Measurements from ENCODE around the gene NTRK2. TPM values are rescaled to one million over a fixed set of nuclear protein-coding genes. Genes with fewer than 3 reads are reported as not detected.

The NTRK2 gene
- total and polyA plus RNA-seq, 3 donors from 2014 or later, result 5.3 to 10.8 (median 5.6) TPM

DNA sequence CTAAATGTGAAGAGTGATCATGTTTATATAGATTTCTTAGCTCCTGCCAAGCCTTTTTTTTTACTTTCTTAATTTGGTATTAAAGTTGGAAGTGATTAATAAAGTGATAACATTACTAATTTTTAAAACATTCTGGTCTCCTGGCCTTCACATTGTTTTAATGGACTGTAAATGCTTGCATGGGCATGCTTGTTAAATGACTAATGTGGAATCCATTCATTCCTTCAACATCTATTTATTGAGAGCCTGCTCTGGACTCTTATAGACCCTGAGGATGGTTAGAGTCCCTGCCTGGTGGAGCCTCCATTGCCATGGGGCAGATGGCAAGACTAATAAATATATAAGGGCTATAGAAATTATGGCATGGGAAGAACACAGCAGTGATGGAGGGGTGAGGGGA lies 103.5 kb downstream of the NTRK2 start:
- Histone ChIP-seq H3K4me3 (no peak overlapping the region), H3K4me1 (no peaks in the 10 kb centered on the region), H3K27me3 (no peaks in the 10 kb centered on the region), H3K36me3 (ENCODE audit: low read depth, missing control alignments) (no peaks in the 10 kb centered on the region), H3K27ac (no peak overlapping the region), H3K9me3 (no peaks in the 10 kb centered on the region)
- TF ChIP-seq, protein P1, sequence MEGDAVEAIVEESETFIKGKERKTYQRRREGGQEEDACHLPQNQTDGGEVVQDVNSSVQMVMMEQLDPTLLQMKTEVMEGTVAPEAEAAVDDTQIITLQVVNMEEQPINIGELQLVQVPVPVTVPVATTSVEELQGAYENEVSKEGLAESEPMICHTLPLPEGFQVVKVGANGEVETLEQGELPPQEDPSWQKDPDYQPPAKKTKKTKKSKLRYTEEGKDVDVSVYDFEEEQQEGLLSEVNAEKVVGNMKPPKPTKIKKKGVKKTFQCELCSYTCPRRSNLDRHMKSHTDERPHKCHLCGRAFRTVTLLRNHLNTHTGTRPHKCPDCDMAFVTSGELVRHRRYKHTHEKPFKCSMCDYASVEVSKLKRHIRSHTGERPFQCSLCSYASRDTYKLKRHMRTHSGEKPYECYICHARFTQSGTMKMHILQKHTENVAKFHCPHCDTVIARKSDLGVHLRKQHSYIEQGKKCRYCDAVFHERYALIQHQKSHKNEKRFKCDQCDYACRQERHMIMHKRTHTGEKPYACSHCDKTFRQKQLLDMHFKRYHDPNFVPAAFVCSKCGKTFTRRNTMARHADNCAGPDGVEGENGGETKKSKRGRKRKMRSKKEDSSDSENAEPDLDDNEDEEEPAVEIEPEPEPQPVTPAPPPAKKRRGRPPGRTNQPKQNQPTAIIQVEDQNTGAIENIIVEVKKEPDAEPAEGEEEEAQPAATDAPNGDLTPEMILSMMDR (IDR thresholded peaks at IDR 0.05), result no peak
- no peak for TF ChIP-seq POLR2A (IDR thresholded peaks at IDR 0.05)
- intact Hi-C loops (cut with DNase I; ENCODE audit: low total_unique reads), result no loop called here
- no peak for DNase-seq

DNA sequence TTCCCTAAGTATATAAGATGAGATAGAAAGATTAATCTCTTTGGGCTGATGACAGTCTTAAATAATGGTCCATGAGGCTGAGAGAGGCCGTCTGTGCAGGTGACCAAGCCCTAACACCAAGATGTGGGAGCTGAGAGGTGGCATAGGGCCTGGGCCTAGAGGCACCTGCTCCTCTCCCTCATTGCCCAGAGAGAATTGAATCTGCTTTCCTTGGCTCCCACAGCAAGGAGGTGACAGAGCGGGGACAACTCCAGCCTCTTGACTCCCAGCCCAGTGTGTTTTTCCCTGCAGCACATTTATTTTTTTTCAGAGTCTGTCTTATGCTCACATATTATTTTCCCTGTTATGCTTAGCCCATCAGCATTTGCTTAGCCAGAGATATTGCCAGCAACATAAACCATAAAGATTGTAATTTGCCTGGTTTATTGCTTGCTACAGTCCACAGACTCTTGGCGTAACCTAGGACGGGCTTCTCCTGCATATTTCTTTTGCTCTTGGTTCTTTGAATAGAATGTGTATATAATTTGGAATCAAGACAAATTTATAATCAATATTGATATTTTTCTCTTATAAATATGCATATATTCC lies 105.6 kb downstream of the NTRK2 start:
- no peaks in the 10 kb centered on the region for H3K36me3 ChIP-seq (ENCODE audit: low read depth, missing control alignments)
- TF ChIP-seq, protein P1 (IDR thresholded peaks at IDR 0.05), result no peak
- no peak for TF ChIP-seq POLR2A (IDR thresholded peaks at IDR 0.05)
- intact Hi-C loops (cut with DNase I; ENCODE audit: low total_unique reads), result no loop called here

DNA sequence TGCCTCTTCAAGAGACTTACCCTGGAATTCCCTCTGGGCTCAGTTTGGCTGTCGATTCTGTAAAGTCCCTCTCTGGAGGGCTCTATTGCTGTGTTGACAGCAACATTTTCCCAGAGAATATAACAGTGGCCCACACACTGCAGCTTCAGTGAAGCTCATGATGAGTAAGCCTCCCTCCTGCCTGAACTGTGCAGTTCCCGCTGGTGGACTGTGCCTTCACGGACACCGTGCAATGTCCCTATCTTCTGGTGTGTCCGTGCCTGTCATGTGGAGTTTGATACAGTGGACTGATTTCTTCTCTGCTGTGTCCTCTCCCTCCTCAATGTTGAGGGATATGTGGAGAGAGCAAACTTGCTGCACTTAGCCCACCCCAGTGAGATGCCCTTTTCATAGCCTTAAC lies 109.0 kb downstream of the NTRK2 start:
- Histone ChIP-seq H3K4me1 (no peaks in the 10 kb centered on the region), H3K9me3 (no peaks in the 10 kb centered on the region), H3K36me3 (ENCODE audit: low read depth, missing control alignments) (no peaks in the 10 kb centered on the region), H3K4me3 (no peak overlapping the region), H3K27me3 (no peaks in the 10 kb centered on the region), H3K27ac (no peak overlapping the region)
- WGBS, 2 donors, result 72 to 76% methylated on average over 5 of the region's 5 CpGs
- DNase-seq, result no peak
- intact Hi-C loops (cut with DNase I; ENCODE audit: low total_unique reads), result no loop called here
- TF ChIP-seq, protein P1 (IDR thresholded peaks at IDR 0.05), result no peak
- TF ChIP-seq POLR2A (IDR thresholded peaks at IDR 0.05), result no peak

More for the DNA sequence above, 105.6 kb downstream of the NTRK2 start:
- no peaks in the 10 kb centered on the region for H3K9me3 ChIP-seq
- no peak overlapping the region for H3K4me3 ChIP-seq
- no peak overlapping the region for H3K27ac ChIP-seq
- WGBS, 2 donors, result 92 to 95% methylated on average over 4 of the region's 4 CpGs
- no peak for DNase-seq
- H3K4me1 ChIP-seq, result no peaks in the 10 kb centered on the region
- H3K27me3 ChIP-seq, result no peaks in the 10 kb centered on the region

DNA sequence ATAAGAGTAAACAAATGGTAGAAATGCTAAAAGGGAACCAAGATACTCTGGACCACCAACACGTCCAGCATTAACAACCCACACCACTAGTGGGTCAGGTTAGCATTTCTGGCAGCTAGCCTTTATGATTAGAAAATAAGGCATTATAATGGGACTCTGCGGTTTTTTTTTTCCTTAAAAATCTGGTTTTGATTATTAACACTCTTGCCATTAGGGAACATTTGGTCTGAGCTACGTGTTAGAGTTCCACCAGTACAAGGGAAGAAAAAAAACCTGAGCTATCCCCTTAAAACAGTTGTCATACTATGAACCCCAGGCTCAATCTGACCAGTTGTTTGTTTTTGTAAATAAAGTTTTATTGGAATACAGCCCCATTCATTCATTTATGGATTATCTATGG lies 110.4 kb downstream of the NTRK2 start:
- WGBS, 2 donors, result 61 to 70% methylated on average over 3 of the region's 3 CpGs
- no peak overlapping the region for H3K27ac ChIP-seq
- H3K9me3 ChIP-seq, result no peaks in the 10 kb centered on the region
- intact Hi-C loops (cut with DNase I; ENCODE audit: low total_unique reads), result no loop called here
- no peaks in the 10 kb centered on the region for H3K36me3 ChIP-seq (ENCODE audit: low read depth, missing control alignments)
- TF ChIP-seq, protein P1 (IDR thresholded peaks at IDR 0.05), result no peak
- TF ChIP-seq POLR2A (IDR thresholded peaks at IDR 0.05), result no peak
- DNase-seq, result no peak
- no peak overlapping the region for H3K4me3 ChIP-seq
- H3K27me3 ChIP-seq, result no peaks in the 10 kb centered on the region
- no peaks in the 10 kb centered on the region for H3K4me1 ChIP-seq

DNA sequence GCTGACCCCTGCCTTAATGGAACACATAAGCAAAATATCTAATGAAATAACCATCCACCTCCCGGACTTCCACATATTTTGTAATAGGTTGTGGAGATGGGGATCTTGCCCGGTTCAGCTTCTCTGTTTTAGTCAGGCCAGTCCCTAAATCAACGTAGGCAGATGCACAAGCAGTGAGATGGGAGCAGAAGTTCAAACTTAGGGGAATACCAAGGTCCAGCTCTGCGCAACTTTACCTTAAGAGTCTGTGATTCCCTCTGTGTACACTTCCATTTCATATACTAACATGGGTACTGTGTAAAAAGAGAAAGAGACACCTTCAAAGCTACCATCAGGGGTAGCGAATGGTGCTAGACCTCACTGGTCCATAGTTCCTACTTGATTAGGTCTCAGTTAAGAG lies 110.9 kb downstream of the NTRK2 start:
- no peak overlapping the region for H3K27ac ChIP-seq
- DNase-seq, result no peak
- intact Hi-C loops (cut with DNase I; ENCODE audit: low total_unique reads), result no loop called here
- TF ChIP-seq, protein P1 (IDR thresholded peaks at IDR 0.05), result no peak
- TF ChIP-seq POLR2A (IDR thresholded peaks at IDR 0.05), result no peak
- no peaks in the 10 kb centered on the region for H3K4me1 ChIP-seq
- H3K27me3 ChIP-seq, result no peaks in the 10 kb centered on the region
- WGBS, 2 donors, result 92 to 96% methylated on average over 5 of the region's 5 CpGs
- no peaks in the 10 kb centered on the region for H3K9me3 ChIP-seq
- no peak overlapping the region for H3K4me3 ChIP-seq
- H3K36me3 ChIP-seq (ENCODE audit: low read depth, missing control alignments), result no peaks in the 10 kb centered on the region
